HG02840 (cell line): Measurements from ENCODE around the gene RAI14.

ENCODE experiments used
- ATAC-seq: cut with Tn5 transposase; IDR thresholded peaks from one replicate; pipeline ENCODE4 v1.9.1; 2021; ENCODE audit warnings: mild to moderate bottlenecking, moderate library complexity, moderate number of reproducible peaks; ENCODE audit not compliant: unreplicated experiment, low FRiP score

RAI14 gene

DNA sequence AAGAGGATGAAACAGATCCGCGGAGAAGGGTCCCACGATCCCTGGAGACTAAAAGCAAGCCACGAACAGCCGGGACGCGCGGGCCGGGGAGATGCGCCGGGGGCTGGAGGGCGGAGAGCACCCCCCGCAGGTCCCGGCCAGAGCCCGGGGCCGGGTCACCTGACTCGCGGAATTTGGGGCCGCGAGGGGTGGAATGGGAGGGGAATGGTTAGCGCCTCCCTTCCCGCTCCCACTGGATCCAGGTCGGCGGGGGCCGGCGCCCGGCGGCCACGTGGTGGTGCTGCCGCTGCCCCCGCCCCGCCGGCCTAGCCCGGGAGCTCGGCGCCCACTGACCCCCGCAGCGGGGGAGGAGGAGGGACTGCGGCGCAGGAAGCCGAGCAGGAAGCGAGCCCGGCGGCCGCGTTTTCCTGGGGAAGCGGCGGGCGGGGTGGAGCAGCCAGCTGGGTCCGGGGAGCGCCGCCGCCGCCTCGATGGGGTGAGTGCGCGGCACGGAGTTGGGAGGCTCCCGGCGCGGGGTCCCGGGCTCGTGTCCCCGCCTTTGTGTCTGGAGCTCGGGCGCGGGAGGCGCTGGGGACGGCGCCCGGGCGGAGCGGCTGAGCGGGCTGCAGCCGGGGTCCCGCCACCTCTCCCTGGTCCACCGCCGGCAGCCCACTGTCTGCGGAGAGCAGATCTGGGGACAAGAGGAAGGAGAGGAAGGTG, at the start of gene RAI14:
RAI14 (plus strand) TSS at position 328 of the 699 bp plus-strand sequence. CDS start 30,592 bp downstream, outside the sequence.
- no peak for ATAC-seq

DNA sequence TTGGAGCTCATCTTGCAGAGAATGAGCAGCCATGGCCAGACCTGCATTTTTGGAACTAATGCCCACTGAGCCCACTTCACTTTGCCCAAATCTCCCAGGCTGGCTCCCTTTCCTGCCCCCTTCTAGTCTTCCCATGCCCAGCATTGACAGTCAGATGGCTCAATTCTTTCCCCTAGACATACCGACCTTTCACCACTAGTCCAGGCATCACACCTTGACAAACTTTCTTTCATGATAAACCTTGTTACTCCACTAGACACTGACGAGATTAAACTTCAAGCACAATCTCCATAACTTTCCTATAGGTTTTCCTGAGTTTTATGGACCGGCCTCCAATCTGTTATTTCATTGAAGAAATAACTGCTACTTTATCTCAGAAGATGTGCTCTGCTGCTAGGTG, 47.8 kb upstream of the RAI14 start:
- no peak for ATAC-seq

DNA sequence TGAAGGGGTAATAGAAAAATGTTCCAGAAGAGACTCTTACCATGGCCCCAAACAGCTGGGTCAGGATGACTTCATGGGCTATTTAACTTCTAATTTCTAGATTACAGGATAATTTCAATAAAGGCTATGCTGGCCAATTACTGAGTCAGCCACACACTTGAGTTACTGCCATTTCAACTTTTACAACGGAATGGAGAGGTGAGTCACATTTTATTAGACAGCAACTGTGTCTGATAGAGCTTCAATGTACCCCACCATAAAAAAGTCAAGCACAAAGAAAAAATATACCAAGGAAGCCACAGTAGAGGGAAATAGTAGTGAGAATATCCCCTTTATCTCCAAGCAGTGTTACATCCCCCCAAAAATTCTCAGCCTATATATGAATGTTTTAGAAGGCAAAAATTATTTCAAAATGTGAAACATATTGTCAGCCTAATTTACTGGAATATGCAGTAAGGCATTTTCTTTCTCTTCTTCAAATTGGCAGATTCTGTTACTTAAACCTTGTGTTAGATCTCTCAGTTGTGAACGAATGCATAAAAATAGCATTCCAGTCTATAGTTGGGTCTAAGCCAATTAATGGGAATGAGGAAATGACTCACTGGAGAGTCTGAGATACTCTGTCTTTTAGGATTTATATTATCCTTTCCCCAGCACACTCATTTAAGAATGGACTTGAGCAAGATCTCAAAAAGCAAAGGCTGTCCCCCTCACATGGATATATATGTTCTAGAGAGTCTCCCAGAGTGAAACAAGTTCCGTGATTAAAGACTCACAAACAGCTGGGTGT, 47.1 kb upstream of the RAI14 start:
- no peak for ATAC-seq

DNA sequence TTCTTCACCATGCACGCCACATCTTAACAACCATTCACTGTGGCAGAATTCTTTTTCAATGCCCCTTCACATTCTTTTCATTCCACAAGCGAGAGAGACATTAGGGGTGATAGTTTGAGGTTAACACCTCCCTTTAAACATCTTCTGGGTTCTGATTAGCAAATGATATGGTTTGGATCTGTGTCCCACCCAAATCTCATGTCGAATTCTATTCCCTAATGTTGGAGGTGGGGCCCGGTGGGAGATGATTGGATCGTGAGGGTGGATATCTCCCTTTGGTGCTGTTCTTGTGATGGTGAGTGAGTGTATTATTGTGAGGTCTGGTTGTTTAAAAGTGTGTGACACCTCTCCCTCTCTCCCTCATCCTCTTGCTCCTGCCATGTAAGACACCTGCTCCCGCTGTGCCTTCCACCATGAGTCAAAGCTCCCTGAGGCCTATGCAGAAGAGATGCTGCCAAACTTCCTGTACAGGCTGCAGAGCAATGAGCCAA, 46.1 kb upstream of the RAI14 start:
- ATAC-seq = no peak

DNA sequence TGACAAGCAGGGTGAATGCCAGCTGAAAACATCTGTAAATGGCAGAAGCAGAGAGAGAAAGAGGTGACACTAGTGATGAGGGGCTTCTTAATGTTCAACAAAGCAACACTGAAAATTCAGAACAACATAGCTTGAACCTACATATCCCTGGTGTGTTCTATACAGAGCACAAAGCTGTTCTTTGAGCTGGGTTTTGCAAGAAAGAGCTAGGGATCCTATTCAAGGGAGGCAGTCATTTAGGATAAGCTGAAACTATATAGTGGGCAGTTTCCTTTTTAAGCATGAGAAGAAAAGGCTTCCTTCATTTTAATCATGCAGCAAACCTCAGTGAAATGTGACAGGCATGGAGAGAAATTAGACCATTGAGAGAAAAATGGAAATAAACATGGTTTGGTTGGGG, 45.6 kb upstream of the RAI14 start:
- no peak for ATAC-seq

DNA sequence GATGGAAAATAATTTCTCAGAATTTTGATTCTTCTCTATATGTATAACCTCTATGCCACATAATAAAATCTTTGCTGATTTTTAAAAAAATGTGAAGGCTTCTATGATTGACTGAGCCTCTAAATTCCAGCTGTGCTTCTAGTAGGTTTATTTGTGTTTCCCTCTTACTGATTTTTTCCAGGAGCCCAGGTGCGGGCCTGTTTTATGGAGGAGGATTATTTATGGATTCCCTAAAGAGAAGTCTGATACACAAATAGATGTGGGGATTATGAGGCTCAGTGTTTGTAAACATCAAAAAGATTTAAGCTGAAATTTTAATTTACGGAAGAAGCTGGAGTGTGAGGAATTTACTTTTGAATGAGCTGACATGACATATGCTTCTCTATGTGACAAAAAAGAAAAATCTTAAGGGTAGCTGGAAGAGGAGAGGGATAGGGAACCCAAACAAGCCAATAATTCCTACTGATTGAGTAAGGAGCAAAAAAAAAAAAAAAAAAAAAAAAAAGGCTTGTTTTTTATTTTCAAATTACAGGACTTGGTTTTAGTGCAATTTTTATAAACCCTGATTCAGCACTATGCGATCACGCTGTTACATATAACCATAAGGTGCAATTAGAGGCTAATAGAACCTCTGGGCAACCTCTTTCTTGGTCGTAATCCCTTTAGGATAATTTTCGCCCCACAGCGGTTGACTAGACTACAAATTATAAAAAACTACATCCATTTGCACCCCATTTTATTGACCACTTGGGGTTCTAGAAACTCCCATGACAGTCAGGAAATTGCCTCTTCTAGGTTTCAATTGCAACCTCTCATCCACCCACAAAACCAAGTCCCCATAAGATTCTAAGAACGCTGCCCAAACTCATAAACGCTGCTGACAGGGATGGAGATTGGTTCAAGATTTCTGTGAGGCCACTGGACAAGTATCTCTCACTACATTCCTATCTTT, 44.4 kb upstream of the RAI14 start:
- no peak for ATAC-seq

DNA sequence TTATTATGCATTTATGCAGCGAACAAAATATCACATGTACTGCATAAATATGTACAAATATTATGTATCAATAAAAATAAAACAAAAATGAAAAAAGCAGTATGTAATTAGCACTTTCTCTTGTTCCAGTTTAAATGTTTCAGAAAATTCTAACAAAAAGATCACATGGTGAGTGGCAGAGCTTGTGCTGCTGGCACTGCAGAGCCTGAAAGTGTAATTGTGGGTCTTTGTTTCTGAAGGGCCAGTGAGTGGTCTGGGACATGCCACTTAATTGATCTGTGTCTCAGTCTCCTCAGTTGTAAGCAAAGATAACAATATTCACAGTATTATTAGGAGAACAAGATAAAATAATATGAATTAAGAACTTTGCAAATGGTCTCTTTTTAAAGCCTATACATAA, 39.5 kb upstream of the RAI14 start:
- no peak for ATAC-seq

DNA sequence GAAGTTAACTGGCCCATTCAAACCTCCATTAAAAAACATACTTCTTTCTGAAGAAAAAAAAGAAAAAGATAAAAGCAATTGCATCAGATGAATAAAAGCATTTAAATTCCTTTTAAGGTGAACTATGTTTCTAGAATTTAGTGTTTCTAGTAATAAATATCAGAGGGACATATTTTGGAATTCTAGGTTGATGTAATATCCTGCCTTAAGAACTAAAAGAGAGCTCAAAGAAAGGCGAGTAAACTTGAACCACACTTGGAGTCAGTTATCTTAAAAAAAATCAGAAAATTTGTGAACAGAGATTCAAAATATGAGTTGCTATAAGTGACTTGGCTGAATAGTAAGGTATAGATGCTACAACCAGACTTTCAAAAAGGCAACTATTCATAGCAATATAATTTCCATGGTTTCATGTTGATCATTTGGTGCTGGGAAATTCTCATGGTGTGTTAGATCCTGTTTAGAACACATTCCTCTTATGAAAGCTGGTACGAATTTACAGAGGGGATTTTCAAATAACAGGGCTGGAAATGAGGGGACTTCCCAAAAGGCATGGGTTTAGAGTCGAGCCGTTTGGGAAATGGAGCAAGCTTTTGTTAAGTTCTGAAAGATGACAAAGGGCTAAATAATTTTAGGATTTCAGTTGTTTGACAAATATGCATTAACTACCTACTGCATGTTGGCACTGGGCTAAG, 37.6 kb upstream of the RAI14 start:
- no peak for ATAC-seq

DNA sequence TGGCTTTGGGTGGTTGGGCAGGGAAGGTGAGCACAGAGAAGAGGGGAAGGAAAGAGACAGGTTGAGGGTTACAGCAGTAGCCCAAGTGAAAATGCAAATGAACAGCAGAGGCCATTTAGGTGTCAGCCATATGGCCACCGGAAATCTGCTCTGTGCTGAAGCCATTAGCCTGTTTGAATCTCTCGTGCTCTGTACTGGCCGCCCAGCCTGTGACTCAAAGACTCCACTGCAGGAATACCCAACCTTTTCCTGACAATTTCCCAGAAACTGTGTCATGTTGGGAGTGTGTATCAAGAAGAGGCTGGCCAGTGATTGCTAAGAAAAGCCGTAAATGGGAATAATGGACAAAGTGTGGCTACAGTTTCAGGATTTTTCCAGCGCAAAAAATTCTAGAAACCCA, 35.9 kb upstream of the RAI14 start:
- no peak for ATAC-seq

DNA sequence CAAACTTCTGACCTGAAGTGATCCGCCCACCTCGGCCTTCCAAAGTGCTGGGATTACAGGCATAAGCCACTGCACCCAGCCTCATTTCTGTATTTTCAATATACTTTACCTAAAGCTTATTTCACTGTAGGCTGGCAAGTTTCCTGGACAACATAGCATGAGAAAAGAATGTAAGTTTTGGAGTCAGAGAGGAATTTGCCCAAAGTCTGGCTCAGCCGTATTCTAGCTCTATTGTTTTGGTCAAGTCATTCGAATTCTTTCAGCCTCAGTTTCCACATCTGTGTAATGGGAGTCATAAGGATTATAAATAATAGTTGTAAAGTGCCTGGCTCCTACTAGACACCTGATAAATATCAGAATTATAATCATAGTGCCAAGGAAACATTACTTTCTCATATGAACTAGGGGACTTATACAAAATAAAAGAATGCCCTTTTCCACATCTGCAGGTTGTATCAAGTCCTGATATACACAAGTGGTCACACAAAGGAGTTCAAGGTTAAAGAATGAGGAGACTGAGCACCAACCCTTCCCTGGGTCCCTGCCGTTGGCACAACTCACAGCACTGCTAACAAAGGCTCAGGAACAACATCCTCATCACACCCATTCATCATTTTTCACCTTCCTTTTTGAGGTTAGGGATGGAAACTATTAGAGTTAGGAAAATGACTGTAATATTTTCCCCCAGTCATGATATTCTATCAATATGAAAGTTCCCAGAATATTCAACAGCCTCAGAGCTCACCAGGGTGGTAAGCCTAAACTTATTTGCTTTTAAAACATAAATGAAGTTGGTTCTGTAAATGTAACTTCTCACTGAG, 34.6 kb upstream of the RAI14 start:
- no peak for ATAC-seq

DNA sequence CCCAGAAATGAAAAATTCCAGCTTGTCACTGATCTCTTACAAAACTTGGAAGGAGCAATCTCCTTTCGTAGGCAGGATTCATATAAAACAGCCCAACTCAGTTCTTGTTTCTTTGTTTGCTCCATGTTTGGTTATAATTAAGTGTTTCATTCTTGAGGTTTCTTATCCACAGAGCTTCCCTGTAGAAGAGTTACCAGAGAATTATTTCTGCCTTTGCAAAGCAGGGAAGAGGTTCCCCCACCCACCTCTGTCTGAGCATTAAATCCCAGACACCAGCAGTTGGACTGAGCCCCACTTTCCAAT, 34.1 kb upstream of the RAI14 start:
- ATAC-seq = no peak

DNA sequence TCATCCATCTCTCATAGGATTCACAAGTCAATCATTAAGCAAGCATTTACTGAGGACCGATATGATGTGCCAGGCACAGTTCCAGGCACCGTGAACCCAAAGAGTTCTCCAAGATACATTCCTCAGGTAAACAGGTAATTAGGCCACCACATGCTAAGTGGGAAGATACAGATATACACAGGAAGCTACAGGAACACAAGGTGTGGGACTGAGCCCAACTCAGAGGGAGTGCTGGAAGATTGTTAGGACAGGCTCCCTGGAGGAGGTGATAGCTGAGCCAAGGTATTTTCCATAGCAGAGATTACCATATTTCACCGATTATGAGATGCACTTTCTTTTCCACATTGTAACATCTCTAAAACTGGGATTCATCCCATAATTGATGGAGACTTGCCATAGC, 31.4 kb upstream of the RAI14 start:
- ATAC-seq = no peak

DNA sequence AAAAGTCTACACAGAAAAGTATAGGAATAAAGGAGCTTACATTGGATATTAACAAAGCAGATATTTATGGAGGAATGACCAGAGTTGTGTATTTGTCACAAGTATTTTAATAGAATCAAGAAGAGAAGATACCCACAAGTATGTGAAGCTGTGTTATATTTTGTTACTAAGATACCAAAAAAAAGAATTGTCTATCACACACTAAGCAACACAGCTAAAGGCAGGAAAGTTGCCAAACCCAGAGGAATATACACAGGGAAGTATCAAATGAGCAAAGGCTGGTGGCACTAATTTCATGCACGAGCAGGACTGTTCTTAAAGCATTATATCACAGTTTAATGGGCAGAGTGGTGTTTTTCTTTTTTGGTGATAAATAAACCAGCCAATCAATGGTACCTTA, 30.9 kb upstream of the RAI14 start:
- no peak for ATAC-seq

DNA sequence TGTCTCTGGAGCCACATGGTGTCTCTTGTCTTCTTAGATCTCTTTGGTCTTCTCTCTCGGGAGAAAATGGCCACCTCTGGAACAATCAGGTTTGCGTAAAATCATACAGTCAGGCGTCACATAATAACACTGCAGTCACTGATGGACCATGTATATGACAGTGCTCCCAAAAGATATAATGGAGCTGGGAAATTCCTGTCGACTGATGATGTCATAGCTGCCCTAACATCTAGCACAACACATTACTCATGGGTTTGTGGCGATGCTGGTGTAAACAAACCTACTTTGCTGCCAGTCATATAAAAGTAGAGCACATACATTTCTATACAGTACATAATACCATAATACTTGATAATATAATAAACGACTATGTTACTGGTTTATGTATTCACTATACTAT, 30.1 kb upstream of the RAI14 start:
- no peak for ATAC-seq

DNA sequence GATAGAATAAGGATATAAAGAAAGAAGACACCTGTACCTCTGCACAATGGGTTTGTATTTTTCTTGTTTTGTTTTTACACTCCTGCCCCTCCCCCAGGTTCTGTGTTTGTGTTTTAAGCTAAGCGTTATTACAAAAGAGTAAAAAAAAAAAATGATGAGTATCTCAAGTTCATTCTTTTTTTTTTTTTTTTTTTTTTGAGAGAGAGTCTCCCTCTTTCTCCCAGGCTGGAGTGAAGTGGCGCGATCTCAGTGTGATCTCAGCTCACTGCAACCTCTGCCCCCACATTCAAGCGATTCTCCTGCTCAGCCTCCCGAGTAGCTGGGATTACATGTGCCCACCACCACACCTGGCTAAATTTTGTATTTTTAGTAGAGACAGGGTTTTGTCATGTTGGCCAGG, 29.4 kb upstream of the RAI14 start:
- ATAC-seq = no peak

DNA sequence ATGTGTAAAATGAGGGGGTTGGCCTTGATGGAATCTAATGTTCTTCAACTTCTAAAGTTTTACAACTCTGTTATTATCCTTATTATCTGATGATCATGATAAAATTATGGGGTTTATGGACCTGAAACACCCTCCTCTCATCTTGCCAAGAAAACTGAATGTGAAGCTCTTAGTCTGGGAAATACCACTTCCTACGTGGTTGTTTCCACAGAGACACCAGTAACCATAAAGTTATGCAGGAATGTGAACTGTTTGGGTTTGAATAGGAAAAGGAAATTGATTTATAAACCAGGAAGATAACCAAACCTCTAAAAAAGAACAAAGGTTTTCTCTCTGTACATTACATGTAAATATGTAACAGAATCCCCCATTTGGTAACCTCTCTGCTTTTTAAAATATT, 28.3 kb upstream of the RAI14 start:
- no peak for ATAC-seq

DNA sequence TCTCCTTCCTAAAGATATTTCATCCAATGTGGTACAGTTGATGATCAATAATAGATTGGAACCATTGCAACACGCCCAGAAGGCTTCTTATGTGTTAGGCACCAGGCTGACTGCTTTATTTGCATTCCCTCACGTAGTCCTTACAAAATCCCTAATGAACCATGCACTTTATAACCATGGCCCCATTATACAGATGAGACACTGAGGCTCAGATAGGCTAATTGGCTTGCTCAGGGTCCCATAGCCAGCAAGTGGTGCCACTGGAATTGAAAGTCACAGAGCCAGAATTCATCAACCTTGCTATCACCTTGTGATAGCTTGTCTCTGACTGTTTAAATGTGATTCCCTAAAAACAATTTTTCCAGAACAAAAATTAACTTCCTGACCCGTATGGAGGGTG, 27.8 kb upstream of the RAI14 start:
- no peak for ATAC-seq

DNA sequence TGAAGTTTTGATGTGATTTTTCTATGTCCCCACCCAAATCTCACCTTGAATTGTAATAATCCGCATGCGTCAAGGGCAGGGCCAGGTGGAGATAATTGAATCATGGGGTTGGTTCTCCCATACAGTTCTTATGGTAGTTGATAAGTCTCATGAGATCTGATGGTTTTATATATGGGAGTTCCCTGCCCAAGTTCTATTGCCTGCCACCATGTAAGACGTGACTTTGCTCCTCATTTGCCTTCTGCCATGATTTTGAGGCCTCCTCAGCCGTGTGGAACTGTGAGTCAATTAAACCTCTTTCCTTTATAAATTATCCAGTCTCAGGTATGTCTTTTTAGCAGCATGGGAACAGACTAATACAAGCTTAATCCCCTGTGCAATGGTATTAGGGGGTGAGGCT, 25.5 kb upstream of the RAI14 start:
- no peak for ATAC-seq

DNA sequence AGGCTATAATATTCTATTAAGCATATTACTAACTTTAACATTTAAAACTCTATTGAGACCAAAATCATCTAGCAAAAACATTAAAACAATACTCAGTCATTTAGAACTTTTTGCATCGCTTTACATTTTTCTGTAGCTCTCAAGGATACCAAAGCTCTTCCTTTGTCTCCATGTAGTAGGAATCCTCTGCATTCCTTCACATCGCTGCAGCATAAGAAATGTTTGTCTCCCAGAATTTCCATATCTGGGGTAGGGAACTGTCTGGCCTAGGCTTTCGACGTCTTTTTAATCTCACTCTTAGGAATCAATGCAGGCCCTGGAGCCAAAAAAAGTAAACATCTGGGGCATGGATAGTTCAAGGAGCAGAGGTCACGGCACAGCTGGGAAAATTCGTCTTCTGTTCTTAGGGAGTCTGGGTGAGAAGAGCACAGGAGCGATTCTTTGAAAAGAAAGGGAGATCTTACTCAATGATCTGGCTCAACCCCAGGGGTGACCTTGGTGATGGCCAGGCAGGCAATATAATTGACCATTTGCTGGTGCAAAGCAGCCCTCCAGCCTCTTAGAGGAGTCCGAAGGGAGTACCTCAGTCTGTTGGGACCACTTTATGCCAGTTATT, 23.2 kb upstream of the RAI14 start:
- ATAC-seq = no peak
